NCI-H2081 treated with DMSO at 0.1 percent for 48 hours (cell line): ENCODE measurements around the gene MIB2.
"Not testable (repeated sequence)": the region's sequence is repeated elsewhere in the genome, so short reads cannot be mapped to it uniquely, and the experiment has no call there.

ENCODE experiments used
- DNase-seq: peaks from one replicate; lab custom pipeline; 2025; lab: John Stamatoyannopoulos, UW

The MIB2 gene

DNA sequence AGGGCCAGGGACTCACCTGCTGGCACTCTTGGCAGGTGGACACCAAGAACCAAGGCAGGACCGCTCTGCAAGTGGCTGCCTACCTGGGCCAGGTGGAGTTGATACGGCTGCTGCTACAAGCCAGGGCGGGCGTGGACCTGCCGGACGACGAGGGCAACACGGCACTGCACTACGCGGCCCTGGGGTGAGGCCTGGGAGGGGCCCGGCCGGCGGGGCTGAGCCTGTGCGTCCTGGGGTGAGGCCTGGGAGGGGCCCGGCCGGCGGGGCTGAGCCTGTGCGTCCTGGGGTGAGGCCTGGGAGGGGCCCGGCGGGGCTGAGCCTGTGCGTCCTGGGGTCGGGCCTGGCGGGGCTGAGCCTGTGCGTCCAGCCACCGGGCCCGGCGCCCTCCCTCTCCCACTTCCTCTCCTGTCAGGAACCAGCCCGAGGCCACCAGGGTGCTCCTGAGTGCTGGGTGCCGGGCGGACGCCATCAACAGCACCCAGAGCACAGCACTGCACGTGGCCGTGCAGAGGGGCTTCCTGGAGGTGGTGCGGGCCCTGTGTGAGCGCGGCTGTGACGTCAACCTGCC, 12.0 kb downstream of the MIB2 start:
- no peak for DNase-seq

DNA sequence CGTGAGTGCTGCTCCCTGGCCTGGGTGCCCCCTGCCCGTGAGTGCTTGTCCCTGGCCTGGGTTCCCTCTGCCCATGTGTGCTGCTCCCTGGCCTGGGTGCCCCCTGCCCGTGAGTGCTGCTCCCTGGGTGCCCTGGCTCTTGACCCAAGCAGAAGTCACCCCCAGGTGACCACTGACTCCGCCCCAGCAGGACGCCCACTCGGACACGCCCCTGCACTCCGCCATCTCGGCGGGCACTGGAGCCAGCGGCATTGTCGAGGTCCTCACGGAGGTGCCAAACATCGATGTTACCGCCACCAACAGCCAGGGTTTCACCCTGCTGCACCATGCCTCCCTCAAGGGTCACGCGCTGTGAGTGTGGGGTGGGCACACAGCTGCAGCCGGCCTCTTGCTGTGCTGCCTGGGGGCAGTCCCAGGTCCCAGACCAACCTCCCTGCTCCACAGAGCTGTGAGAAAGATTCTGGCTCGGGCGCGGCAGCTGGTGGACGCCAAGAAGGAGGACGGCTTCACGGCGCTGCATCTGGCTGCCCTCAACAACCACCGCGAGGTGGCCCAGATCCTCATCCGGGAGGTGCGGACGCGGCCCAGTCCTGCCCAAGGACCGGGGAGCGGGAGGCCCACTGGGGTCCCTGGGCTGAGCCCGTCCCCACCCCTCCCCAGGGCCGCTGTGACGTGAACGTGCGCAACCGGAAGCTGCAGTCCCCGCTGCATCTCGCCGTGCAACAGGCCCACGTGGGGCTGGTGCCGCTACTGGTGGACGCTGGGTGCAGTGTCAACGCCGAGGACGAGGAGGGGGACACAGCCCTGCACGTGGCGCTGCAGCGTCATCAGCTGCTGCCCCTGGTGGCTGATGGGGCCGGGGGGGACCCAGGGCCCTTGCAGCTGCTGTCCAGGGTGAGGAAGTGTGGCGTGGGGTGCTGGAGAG, 12.8 kb downstream of the MIB2 start:
- no peak for DNase-seq

DNA sequence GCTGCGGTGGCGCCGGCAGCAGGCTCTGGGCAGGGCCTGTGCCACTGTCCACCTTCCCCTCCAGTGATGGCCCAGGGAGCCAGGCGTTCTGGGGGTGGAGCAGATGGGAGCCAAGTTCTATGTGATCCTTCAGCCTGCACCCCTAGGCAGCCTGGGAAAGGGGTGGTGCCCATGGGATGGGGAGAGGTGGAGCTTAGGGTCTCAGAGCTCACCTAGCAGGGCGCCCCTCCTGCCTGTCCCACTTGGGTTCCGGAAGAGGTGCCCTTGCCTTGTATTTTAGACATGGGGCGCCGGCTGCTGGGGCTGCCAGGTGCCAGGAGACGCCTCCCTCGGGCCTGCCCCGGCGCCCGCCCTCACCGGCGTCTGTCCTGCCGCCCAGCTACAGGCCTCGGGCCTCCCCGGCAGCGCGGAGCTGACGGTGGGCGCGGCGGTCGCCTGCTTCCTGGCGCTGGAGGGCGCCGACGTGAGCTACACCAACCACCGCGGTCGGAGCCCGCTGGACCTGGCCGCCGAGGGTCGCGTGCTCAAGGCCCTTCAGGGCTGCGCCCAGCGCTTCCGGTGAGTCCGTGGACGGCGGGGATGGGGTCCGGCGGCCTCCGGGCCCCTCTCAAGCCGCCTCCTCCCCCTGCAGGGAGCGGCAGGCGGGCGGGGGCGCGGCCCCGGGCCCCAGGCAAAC, 13.6 kb downstream of the MIB2 start:
- no peak for DNase-seq

DNA sequence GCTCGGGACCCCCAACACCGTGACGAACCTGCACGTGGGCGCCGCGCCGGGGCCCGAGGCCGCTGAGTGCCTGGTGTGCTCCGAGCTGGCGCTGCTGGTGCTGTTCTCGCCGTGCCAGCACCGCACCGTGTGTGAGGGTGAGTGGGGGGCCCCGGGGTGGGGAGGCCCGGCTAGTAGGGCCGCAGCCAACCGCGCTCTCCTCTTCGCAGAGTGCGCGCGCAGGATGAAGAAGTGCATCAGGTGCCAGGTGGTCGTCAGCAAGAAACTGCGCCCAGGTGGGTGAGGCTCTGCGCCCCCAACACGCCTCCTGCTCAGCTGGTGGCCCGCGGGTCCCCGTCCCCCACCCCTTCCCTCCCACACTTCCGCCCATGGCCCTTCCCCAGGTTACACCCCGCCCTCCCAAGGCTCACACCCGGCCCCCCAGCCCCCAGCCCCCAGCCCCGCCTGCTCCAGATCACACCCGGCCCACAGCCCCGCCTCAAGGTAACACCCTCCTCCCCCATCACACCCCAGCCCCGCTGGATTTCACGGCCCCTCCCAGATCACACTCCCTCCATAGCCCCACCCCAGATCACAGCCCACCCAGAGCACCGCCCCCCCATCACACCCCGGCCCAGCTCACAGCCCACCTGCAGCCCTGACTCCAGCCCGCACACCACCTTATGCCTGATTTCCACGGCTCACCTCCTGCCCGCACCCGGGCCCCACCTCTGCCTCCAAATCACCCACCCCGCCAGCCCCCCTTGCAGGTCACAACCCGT, 14.3 kb downstream of the MIB2 start:
- DNase-seq: no peak

DNA sequence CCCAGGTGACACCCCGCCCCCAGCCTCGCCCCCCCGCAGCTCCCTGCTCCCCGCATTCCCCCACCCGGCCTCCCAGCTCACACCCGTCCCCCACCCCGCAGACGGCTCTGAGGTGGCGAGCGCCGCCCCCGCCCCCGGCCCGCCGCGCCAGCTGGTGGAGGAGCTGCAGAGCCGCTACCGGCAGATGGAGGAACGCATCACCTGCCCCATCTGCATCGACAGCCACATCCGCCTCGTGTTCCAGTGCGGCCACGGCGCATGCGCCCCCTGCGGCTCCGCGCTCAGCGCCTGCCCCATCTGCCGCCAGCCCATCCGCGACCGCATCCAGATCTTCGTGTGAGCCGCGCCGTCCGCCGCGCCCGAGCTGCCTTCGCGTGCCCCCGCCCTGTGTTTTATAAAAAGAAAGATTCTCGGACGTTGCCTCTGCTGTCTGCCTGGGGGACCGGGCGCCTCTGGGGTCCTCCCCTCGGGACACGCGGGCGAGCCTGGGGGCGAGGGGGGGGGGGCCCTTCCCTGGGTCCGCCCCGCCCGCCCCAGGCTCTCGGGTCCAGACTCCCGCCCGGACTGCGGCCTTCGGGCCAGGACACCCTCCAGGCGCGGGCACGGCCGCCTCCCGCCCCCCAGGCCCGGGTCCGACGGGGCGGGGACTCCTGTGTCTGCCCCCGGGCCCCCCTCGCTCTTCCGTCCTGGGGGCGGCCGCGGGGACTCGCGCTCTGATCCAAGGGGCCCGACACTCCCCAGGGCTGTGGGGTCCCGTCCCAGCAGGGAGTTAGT, 15.1 kb downstream of the MIB2 start:
- DNase-seq: no peak

DNA sequence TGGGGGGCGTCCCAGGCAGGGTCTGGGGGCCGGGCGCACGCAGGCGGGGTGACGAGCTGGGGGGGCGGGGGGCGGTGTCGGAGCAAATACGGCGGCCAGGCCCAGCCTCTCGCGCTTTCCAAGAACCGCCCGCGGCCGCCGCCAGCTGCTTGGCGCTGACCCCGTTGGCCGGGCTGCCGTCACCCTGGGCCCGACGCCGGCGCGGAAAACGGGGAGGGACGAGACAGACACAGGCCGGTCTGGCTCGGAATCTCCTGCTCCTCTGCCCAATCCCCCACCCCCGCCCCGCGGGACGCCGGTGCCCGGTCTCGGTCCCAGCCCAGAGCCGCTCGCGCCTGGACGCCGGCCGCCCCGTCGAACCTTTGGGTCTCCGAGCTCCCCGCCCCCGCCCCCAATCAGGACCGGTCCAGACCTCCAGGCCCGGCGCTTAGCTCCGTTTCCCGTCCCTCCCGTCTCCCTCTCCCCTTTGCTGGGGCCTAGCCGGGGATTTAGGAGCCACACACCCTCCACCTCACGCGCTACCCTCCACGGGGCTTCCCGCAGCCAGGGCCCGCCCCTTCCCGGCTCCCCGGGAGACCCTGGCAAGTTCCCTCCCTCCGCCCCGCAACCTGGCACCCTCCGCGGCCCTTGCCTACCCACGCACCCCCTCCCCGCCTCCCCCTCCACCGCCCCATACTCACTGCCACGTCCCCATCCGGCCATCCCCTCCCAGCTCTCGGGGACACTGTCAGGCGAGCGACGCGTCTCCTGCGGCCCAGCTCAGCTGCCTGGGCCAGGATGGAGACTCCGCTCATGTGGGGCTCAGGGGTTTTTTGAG, 15.9 kb downstream of the MIB2 start:
- no peak for DNase-seq

DNA sequence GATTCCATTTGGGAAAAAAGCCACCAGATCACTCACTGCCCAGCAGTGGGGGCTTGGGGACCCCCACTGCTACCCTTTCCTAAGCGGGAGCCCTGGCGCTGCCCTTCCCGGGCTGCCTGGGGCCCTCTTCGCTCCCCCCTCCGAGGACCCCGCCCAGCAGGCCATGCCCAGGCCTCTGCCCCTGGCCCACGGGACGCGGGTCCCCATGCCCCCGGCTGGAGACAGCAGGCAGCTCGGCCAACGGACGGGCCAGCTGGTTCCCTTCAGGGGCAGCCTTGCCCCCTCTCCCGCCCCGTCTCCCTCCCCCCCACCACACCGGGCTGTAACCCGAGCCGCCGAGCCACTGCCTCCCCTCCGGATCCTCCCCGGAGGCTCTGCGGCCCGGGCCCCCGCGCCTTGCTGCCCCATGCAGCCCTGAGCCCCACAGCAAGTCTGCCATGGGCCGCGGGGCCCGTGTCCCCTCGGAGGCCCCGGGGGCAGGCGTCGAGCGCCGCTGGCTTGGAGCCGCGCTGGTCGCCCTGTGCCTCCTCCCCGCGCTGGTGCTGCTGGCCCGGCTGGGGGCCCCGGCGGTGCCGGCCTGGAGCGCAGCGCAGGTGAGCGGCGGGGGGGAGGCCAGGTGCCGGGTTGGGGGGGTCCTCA, 16.6 kb downstream of the MIB2 start, which contains the start of gene MMP23B:
Gene MMP23B, plus strand, starts transcription at position 392 of the 639 bp plus-strand sequence. Its CDS starts 46 bp downstream, at position 438.
- no peak for DNase-seq

DNA sequence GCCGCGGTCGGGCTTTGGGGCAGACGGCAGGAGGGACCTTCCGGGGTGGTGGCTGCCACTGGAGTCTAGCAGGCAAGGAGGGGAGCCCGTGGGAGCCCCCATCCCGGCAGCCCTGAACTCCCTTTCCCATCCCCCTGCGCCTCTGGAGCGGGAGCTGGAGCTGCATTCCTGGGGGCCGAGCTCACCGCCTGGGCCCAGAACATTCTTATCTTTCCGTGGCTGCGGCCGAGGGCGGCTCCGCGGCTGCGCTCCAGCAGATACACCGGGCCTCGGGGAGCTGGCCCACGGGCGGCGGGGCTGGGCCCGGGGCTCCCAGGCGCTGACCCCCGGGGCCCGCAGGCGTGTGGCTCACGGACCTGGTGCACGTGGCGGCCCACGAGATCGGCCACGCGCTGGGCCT, 18.1 kb downstream of the MIB2 start:
- not testable (repeated sequence) for DNase-seq

DNA sequence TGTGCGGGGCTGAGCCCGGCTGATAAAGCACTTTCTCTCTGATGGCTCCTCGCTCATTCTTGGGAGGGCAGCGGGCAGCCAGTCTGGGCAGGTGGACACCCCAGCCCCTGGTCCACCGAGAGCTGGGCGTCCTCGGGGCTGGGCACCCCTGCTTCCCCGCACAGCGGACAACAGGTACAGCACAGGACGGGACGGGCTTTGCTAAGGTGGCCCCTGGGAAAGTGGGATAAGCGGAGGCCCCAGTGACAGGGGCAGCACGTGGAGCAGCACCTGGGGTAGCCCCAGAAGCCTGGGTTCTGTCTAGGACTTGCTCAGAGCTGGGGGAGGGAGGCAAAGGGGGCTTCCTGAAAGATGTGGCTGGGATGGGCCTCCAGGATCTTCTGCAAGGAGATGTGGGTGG, 19.3 kb downstream of the MIB2 start:
- DNase-seq: not testable (repeated sequence)

DNA sequence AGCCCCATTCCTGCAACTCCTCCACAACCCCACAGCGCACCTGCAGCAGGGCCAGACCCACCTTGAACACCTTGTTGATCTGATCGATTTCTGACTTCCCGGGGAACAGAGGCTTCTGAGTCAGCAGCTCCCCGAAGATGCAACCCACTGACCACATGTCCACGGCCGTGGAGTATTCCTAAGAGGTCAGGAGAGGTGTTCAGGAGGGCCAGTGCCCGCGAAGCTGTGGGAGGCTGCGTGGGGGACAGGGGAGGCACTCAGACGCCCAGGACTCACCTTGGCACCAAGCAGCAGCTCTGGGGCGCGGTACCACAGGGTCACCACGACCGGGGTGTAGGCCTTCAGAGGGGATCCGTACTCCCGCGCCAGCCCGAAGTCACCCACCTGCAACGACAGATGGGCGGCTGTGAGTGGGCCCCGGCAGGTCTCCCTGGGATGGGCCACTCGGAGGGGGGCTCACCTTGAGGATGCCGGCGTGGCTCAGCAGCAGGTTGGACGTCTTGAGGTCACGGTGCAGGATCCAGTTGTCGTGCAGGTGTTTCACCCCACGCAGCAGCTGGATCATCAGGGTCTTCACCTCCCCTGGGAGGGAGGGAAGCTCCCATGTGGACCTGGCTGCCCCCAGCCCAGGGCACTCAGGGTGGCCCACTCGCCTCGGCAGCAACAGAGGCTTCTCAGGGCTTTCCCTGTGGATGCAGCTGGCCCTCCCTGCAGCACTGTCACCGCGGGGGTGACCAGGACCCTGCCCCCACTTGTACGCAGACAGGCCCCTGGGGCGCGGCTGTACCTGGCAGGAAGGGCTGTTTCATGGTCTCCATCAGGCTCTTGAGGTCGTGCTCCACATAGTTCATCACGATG, 21.6 kb downstream of the MIB2 start:
- not testable (repeated sequence) for DNase-seq

DNA sequence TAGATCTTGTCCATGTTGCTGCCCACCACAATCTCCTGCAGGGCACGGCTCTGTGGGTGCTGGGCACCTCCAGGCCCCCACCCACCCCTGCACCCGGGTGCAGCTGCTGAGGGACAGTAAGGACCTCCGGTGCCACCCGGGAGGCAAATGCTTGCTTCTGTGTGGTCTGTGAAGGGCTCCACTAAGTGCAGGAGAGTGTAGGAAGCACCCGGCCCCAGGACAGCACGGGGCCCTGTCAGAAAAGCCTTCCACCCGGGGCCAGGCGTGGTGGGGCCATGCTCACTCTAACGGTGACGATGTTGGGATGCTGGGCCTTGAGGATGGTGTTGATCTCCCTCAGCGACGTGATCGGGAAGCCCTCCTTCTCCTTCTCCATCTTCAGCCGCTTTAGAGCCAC, 22.2 kb downstream of the MIB2 start:
- not testable (repeated sequence) for DNase-seq

DNA sequence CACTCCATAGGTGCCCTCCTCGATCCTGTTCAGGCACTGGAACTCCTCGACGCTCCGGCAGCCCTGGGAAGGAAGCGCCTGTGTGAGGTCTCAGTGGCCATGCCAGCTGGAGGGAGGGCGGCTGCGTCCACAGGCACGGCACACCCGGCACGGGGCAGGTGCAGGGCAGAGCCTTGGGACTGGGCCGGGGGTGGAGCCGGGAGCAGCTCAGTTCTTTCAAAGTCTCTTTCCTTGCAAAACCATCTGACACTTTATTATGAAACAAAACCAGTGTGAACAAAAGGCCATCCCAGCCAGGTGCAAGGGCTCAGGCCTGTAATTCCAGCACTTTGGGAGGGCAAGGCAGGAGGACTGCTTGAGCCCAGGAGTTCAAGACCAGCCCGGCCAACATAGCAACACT, 23.2 kb downstream of the MIB2 start:
- not testable (repeated sequence) for DNase-seq

DNA sequence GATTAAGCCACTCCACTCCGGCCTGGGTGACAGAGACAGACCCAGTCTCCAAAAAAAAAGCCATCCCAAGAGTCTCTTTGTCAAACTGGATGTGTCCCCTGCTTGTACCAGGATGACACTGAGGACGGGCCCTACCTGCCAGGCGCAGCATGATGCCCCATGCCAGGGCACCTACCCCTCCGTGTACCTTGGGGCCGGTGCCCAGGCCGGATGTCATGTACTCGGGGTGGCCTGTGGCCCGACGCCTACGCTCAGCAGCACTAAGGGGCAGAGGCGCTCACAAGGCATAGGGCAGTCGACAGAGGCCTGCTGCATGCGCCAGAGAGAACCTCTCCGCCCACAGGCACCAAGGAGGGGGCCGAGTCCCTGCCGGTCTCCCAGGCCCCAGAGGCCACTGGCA, 24.1 kb downstream of the MIB2 start:
- not testable (repeated sequence) for DNase-seq

DNA sequence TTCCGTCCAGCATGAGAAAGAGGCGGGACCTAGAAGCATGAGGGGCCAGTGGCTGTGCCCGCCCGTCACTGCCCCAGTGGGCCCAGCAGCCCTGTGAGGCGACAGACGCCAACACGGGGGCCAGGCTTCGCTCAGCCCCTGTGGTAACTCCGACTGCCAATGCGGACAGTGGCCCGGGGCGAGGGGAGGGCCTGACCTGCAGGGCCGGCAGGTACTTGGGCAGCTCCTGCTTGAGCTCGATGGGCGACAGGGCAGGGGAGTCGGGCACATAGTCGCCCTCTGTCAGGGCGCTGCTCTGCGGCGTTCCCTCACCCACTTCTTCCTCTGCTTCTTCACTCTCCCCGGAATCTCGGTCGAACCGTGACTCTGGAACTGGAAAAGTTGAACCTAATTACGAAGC, 24.8 kb downstream of the MIB2 start:
- not testable (repeated sequence) for DNase-seq

DNA sequence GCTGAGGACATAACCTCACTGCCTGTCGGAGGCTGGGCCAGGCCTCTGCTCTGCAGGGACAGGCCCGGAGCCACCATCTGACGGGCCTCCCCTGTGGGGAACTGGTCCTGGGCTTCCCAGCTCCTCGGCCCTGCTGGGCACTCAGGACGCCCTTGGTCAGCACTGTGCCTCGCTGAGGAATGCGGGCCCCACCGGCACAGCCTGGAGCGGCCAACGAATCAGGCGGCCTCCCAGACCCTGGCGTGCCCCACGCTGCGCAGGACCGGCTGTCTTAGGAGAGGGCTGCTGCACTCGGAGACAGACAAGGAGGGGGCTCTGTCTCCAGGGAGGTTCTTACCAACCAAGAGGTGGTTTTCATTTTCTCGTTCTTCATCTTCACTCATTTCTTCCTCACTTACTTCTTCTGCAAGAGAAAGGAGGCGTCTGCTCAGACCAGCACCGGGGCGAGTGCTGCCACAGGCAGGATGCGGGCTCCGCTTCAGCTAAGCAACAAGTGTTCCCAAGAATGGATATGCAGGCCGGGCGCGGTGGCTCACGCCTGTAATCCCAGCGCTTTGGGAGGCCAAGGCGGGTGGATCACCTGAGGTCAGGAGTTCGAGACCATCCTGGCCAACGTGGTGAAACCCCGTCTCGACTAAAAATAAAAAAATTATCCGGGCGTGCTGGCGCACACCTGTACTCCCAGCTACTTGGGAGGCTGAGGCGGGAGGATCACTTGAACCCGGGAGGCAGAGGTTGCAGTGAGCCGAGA, 25.6 kb downstream of the MIB2 start:
- DNase-seq: not testable (repeated sequence)

DNA sequence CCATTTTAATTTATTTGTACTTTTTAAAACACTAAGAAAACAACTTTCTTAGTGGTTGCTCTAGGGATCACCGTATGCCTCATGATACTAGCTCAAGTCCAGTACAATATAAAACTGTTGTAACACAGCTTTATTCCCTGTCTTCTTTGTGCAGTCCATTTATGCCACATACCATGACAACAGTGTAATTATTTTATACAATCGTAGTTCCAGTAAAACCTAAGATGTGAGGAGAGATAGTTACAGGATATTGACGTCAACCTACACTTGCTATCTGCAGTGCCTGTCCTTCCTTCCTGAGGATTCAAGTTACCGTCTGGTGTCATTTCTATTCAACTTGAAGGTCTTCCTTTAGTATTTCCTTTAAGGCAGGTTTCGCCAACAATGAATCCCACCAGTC, 31.0 kb downstream of the MIB2 start:
- not testable (repeated sequence) for DNase-seq

DNA sequence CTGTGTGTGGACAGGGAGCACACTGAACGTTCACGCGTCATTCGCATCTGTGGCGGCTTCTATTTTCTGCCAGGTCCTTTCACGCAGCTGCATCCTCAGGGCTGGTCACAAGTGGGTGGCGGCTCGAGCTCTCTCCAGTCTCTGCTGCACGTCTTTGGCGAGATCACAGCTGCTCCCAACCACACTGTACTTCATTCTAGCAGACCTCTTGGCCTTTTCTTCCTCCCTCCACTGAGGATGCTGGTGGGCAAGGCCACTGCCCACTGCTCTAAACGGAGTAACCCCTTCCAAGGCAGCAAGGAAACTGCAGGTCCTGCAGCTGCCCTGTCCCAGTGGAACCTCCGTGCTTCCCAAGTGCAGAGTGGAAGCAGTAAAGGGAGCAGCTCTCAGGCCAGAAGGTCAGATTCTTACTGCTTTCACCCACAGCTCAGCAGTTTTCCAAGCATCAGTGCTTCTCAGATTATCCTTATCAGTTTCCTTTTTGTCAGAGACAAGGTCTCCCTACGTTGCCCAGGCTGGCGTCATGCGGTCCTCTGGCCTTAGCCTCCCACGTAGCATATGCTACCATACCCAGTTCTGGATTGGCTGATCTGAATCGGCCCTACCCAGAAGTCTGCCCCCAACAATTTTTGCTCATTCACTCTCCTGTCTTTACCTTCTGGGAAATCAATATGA, 32.4 kb downstream of the MIB2 start:
- not testable (repeated sequence) for DNase-seq

DNA sequence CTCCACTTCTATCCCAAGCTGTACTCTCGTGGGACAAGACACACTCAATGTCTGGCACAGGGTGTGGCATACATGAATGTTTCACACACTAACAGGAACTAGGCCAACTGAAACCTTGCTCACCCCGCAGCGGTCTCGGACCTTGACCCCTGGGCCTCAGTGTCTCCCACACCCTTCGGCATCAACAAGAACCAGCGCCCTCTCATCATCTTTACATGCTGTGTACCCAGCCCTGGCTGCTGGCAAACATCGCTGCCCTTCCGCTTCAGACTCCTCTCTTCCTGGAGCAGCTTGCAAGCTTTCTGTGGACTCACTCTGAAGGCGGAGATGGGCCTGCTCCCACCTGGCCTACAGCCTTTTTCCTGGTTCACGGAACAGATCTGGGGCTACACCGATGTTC, 33.0 kb downstream of the MIB2 start:
- DNase-seq: not testable (repeated sequence)
